WTC11 (cell line): Measurements from ENCODE around the gene CPT1A. TPM values are rescaled to one million over a fixed set of nuclear protein-coding genes. Genes with fewer than 3 reads are reported as not detected.
A peak's percentile ranks its signal among the peaks of the same experiment; 100 is the strongest.

Experiments
- ATAC-seq: fragments of 200-7000 bp; cut with Tn5 transposase; 2 replicates; pipeline ENCODE4 v1.10.0; 2021; ENCODE audit warnings: mild to moderate bottlenecking, moderate library complexity
- CTCF ChIA-PET: fragments of 300-600 bp; sonication (Branson Sonifier 250); formaldehyde crosslinking; loops from one replicate; lab custom pipeline; 2021; ENCODE audit warnings: antibody characterized with exemption; lab: Charles Lee
- POLR2A ChIA-PET: fragments of 350-600 bp; sonication (Branson Sonifier 250); formaldehyde crosslinking; loops from one replicate; lab custom pipeline; 2021; ENCODE audit warnings: antibody characterized with exemption; lab: Charles Lee
- DNase-seq: peaks from one replicate; pipeline ENCODE4 v3.0.0; 2021; ENCODE audit warnings: low spot score
- H3K27ac Mint-ChIP-seq: 2 replicates; pipeline ENCODE4 v1.8.0; 2021; ENCODE audit warnings: mixed read lengths
- H3K27me3 Mint-ChIP-seq: 2 replicates; pipeline ENCODE4 v1.8.0; 2021; ENCODE audit warnings: low read depth, mild to moderate bottlenecking, moderate library complexity, mixed read lengths
- H3K36me3 Mint-ChIP-seq: 2 replicates; pipeline ENCODE4 v1.8.0; 2021; ENCODE audit warnings: mixed read lengths
- H3K4me1 Mint-ChIP-seq: 2 replicates; pipeline ENCODE4 v1.8.0; 2022; ENCODE audit warnings: mixed read lengths
- H3K4me3 Mint-ChIP-seq: 2 replicates; pipeline ENCODE4 v1.8.0; 2021; ENCODE audit warnings: mild to moderate bottlenecking, moderate library complexity, mixed read lengths
- H3K9me3 Mint-ChIP-seq: 2 replicates; pipeline ENCODE4 v1.8.0; 2021; ENCODE audit warnings: mixed read lengths
- AR ChIP-seq: fragments of 250-450 bp; sonication (Bioruptor Pico); IDR thresholded peaks from 2 replicates; pipeline ENCODE4 v1.9.0; 2021; ENCODE audit warnings: mild to moderate bottlenecking
- CBFB ChIP-seq: sonication (generic); formaldehyde crosslinking; IDR thresholded peaks from 2 replicates; pipeline ENCODE4 v1.8.1; 2022; ENCODE audit warnings: mild to moderate bottlenecking, low read depth, missing genetic modification reagents
- CTCF ChIP-seq: fragments of 200-600 bp; IDR thresholded peaks from 2 replicates; pipeline ENCODE4 v1.8.0; 2022; ENCODE audit warnings: antibody characterized with exemption
- ELF4 ChIP-seq: sonication (generic); formaldehyde crosslinking; IDR thresholded peaks from 2 replicates; pipeline ENCODE4 v1.8.1; 2022; ENCODE audit warnings: low read depth, mild to moderate bottlenecking, moderate library complexity, missing genetic modification reagents
- FOXJ3 ChIP-seq: sonication (generic); formaldehyde crosslinking; IDR thresholded peaks from 2 replicates; pipeline ENCODE4 v1.9.0; 2021; ENCODE audit warnings: missing genetic modification reagents, mild to moderate bottlenecking, borderline replicate concordance
- GTF2I ChIP-seq: fragments of 250-450 bp; sonication (Bioruptor Pico); conservative IDR thresholded peaks from 2 replicates; pipeline ENCODE4 v1.4.0; 2021; ENCODE audit warnings: mild to moderate bottlenecking
- JUN ChIP-seq: sonication (generic); formaldehyde crosslinking; IDR thresholded peaks from 2 replicates; pipeline ENCODE4 v1.8.0; 2023; ENCODE audit warnings: mild to moderate bottlenecking, missing genetic modification reagents
- MLX ChIP-seq: sonication (generic); formaldehyde crosslinking; IDR thresholded peaks from 2 replicates; pipeline ENCODE4 v1.8.1; 2023; ENCODE audit warnings: mild to moderate bottlenecking, missing genetic modification reagents, moderate library complexity
- MXD4 ChIP-seq: fragments of 250-450 bp; sonication (Bioruptor Pico); IDR thresholded peaks from 2 replicates; pipeline ENCODE4 v1.8.0; 2021; ENCODE audit warnings: mild to moderate bottlenecking, moderate library complexity, borderline replicate concordance
- NR2C2 ChIP-seq: sonication (generic); formaldehyde crosslinking; IDR thresholded peaks from 2 replicates; pipeline ENCODE4 v1.8.0; 2022; ENCODE audit warnings: mild to moderate bottlenecking, missing genetic modification reagents
- NR3C1 ChIP-seq: sonication (generic); formaldehyde crosslinking; conservative IDR thresholded peaks from 2 replicates; pipeline ENCODE4 v1.8.1; 2023; ENCODE audit warnings: low read depth, mild to moderate bottlenecking, missing genetic modification reagents
- PRRX2 ChIP-seq: fragments of 250-450 bp; sonication (Bioruptor Pico); IDR thresholded peaks from 2 replicates; pipeline ENCODE4 v1.8.0; 2021; ENCODE audit warnings: mild to moderate bottlenecking
- TEAD4 ChIP-seq: sonication (generic); formaldehyde crosslinking; IDR thresholded peaks from 2 replicates; pipeline ENCODE4 v1.8.0; 2022; ENCODE audit warnings: mild to moderate bottlenecking, missing genetic modification reagents
- TP53 ChIP-seq: sonication (generic); formaldehyde crosslinking; IDR thresholded peaks from 2 replicates; pipeline ENCODE4 v1.8.1; 2023; ENCODE audit warnings: mild to moderate bottlenecking, missing genetic modification reagents
- ZBTB21 ChIP-seq: sonication (generic); formaldehyde crosslinking; IDR thresholded peaks from 2 replicates; pipeline ENCODE4 v1.8.1; 2023; ENCODE audit warnings: mild to moderate bottlenecking, missing genetic modification reagents, borderline replicate concordance
- ZBTB43 ChIP-seq: sonication (generic); formaldehyde crosslinking; IDR thresholded peaks from 2 replicates; pipeline ENCODE4 v1.8.1; 2023; ENCODE audit warnings: mild to moderate bottlenecking, missing genetic modification reagents
- ZNF138 ChIP-seq: sonication (generic); formaldehyde crosslinking; conservative IDR thresholded peaks from 2 replicates; pipeline ENCODE4 v1.8.1; 2022; ENCODE audit warnings: mild to moderate bottlenecking, moderate library complexity, missing genetic modification reagents
- ZNF219 ChIP-seq: sonication (generic); formaldehyde crosslinking; IDR thresholded peaks from 2 replicates; pipeline ENCODE4 v1.8.0; 2023; ENCODE audit warnings: missing genetic modification reagents, mild to moderate bottlenecking, borderline replicate concordance
- ZNF232 ChIP-seq: sonication (generic); formaldehyde crosslinking; IDR thresholded peaks from 2 replicates; pipeline ENCODE4 v1.8.0; 2022; ENCODE audit warnings: mild to moderate bottlenecking, missing genetic modification reagents
- total RNA-seq: library from RNA; stranded (reverse); gene quantifications from 3 replicates; pipeline ENCODE4 v1.2.3, GENCODE V29; 2021

CPT1A gene
- total RNA-seq, 1 experiment from 2014 or later: 28.1 TPM

- Mint-ChIP-seq H3K4me3 (no peak overlapping the region), H3K27ac (0 out of 2 replicates have a peak overlapping the region, but pooled peaks have one; percentile 5), H3K36me3 (peaks cover 17% of the 10 kb centered on the region), H3K4me1 (peaks cover 17% of the 10 kb centered on the region), H3K9me3 (no peaks in the 10 kb centered on the region), H3K27me3 (no peaks in the 10 kb centered on the region)
- CTCF ChIA-PET: no interaction called here
- ATAC-seq: no peak
- no peak for TF ChIP-seq GTF2I
- TF ChIP-seq ZBTB43 (CRISPR knock-in tag): no peak
- TF ChIP-seq ZNF219 (CRISPR knock-in tag): no peak
- TF ChIP-seq FOXJ3 (CRISPR knock-in tag): no peak
- TF ChIP-seq TP53 (CRISPR knock-in tag): no peak
- no peak for TF ChIP-seq MLX (CRISPR knock-in tag)
- TF ChIP-seq ZNF138: no peak
- no peak for TF ChIP-seq CBFB (CRISPR knock-in tag)
- no peak for TF ChIP-seq JUN (CRISPR knock-in tag)
- TF ChIP-seq TEAD4 (CRISPR knock-in tag): no peak
- no peak for TF ChIP-seq CTCF
- no peak for TF ChIP-seq ZBTB21 (CRISPR knock-in tag)
- no peak for TF ChIP-seq ELF4
- no peak for TF ChIP-seq PRRX2 (CRISPR knock-in tag)
- TF ChIP-seq MXD4 (CRISPR knock-in tag): no peak
- DNase-seq: no peak
- POLR2A ChIA-PET: no interaction called here
These were observed 85.4 kb downstream of the CPT1A start for GRCh38 chr11:68756171-68756766.

GRCh38 chr11:68753300-68753699 is 88.4 kb downstream of the CPT1A start:
- ATAC-seq: no peak
- DNase-seq: no peak
- H3K27ac Mint-ChIP-seq: no peak overlapping the region
- ChIA-PET CTCF (interaction anchor here (2.2 kb wide), 1 partner anchor 45 kb away, joined by 9 read pairs; no protein-coding TSS in a partner anchor), POLR2A (no interaction called here)
- peaks cover 21% of the 10 kb centered on the region for H3K36me3 Mint-ChIP-seq
- peaks cover 35% of the 10 kb centered on the region for H3K4me1 Mint-ChIP-seq
- no peaks in the 10 kb centered on the region for H3K9me3 Mint-ChIP-seq
- no peak overlapping the region for H3K4me3 Mint-ChIP-seq
- TF ChIP-seq AR (CRISPR knock-in tag) (no peak), NR2C2 (CRISPR knock-in tag) (no peak), CTCF (no peak), ZNF232 (no peak), NR3C1 (CRISPR knock-in tag) (no peak)
- H3K27me3 Mint-ChIP-seq: no peaks in the 10 kb centered on the region
